HG03432 (cell line): ENCODE data around the gene LYSET.
"Not testable (repeated sequence)": the region's sequence is repeated elsewhere in the genome, so short reads cannot be mapped to it uniquely, and the experiment has no call there.

Experiments used
- ATAC-seq: cut with Tn5 transposase; IDR thresholded peaks from one replicate; pipeline ENCODE4 v1.9.1; 2021; ENCODE audit warnings: mild to moderate bottlenecking, moderate library complexity; ENCODE audit not compliant: unreplicated experiment

Gene LYSET

GRCh38 chr14:93184391-93185348 lies at the start of gene LYSET, which contains the start of gene MOAP1:
Gene LYSET (plus strand): TSS chr14:93185317. CDS start chr14:93185406, 89 bp downstream.
Gene MOAP1 (minus strand): TSS chr14:93184897. CDS start chr14:93184242, 655 bp downstream.
- ATAC-seq, result peak; percentile 87

- no peak for ATAC-seq
Measured at GRCh38 chr14:93135399-93135798, 49.7 kb upstream of the LYSET start.

DNA sequence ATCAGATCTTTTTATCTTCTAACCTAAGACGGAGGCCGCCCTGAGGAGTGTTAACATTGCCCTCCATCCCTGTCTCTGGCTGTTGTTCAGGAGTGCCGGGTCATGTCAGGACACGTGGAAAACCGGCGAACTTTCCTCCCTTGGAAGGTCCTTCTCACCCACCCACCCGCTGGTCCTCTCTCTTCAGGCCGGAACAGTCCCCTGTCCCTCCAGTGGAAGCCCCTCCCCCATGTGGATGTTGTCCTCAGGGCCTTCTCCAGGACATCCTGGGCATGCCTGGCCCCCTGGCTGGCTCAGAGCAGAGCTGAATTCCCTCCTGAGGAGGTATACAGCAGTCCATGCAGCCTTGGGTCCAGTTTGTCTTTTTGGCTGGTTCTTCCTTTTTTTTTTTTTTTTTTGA lies 49.1 kb upstream of the LYSET start:
- ATAC-seq, result no peak

- ATAC-seq, result not testable (repeated sequence)
Measured at GRCh38 chr14:93136508-93136907, 48.6 kb upstream of the LYSET start.

DNA sequence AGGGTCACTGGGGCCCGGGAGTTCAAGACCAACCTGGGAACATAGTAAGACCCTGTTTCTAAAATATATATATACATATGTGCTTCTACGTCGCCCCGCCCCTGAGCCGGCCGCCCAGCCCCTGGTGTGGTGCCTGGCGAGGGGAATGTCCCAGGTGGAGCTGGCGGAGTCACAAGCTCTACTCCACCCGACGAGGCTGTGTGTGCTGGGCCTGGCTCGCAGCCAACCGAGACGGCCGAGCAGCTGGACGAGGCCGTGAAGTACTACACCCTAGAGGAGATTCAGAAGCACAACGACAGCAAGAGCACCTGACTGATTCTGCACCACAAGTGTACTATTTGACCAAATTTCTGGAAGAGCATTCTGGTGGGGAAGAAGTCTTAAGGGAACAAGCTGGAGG lies 47.3 kb upstream of the LYSET start:
- no peak for ATAC-seq

GRCh38 chr14:93142854-93143652 lies 42.1 kb upstream of the LYSET start:
- ATAC-seq, result no peak

DNA sequence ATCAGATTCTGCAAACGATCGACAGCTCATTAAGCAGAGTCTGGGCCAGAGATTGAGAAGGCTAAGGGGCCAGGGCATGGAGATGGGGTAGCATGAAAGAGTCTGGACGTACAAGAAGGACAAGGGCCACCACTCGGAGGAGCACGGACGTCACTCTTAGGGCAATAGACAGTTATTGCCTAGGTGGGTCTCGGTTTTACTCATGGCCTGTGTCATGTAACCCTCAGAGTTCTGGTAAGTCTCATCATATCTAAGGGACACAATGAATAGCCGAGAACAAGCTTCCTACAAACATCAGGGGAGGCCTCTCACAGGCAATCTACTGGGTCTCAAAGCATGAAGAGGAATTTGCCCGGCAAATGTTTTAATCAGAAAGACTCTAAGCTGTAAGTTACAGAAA lies 39.0 kb upstream of the LYSET start:
- no peak for ATAC-seq

DNA sequence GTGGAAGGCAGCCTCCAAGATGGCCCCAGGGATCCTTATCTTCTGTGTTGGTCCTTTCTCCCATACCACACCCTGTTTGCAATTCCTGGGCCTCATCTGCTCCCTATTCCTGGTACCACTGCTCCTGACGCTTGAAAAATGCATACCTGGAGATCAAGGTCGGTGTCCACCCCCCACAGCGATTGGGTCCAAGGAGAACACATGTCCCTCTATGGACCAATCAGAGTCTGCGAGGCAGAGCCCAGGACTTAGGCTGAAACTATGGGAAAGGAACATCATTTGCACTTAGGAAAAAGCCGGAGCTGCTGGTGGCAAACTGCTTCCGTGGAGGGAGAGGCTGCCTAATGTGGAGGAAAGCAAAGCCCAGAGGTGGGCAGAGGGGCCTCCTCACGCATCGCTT lies 36.1 kb upstream of the LYSET start:
- no peak for ATAC-seq

DNA sequence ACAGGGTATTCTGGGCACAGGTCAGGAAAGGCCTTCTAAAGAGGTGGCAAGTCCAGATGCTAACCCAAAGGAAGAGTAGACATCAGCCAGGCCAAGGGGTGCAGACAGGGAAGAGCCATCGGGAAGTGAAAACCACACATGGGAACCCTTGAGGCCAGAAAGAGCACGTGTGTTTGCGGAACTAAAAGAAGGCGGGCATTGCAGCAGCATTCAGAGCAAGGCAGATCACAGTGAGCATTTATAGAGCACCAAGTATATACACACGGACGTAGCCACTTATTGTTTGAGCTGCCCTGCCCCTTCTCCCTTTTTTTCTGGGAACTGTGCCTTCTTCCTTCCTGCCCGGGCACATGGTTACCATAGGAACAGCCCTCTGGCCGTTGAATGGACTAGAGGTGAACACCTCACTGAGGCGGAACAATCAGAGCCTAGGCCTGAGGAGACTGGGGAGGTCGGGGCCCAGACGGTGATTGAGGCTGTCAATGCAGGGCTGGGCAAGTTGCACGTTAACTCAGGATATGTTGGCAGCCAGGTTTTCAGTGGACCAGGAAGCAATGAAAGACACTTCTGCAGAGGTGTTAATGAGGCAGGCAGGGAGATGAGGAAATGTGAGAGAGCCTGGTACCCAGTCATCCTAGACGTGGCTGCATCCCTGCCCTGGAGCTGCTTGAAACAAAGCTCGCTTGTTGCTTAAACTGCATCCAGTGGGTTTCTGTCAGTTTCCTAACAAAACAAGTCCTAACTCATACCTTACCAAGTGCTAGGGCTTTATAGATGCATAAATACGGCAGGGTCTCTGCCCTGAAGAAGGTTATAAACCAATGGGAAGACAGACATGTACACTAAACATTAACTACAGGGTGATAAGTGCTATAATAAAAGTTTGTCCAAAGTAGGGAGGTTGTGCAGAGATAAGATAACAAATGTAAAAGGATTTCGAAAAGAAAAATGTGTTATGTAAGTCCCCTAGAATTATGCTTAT lies 34.6 kb upstream of the LYSET start:
- ATAC-seq, result no peak

GRCh38 chr14:93153121-93153520 lies 32.0 kb upstream of the LYSET start:
- ATAC-seq, result no peak

DNA sequence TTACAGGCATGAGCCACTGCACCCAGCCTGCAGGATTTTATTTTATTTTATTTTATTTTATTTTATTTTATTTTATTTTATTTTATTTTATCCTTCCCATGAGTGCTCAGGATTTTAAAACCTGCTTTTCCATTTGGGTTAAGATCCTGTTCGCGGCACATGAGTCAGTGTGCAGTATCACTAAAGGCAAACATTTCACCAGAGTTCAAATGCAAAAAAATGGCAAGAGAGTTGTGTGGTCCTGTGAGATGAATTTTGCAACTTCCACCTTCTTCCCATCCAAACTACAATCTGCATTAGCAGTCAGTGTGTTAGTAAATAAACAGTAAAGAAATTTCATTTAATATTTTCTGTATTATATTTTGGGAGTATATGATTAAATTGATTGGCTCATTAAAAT lies 29.4 kb upstream of the LYSET start:
- ATAC-seq, result no peak

GRCh38 chr14:93156693-93157369 lies 28.3 kb upstream of the LYSET start:
- no peak for ATAC-seq

GRCh38 chr14:93158349-93158748 lies 26.8 kb upstream of the LYSET start:
- ATAC-seq, result not testable (repeated sequence)

- ATAC-seq, result not testable (repeated sequence)
Measured at GRCh38 chr14:93159625-93160352, 25.3 kb upstream of the LYSET start.

GRCh38 chr14:93160353-93160801 lies 24.7 kb upstream of the LYSET start:
- no peak for ATAC-seq

- no peak for ATAC-seq
Measured at GRCh38 chr14:93161411-93161940, 23.6 kb upstream of the LYSET start.

GRCh38 chr14:93163564-93163963 lies 21.6 kb upstream of the LYSET start:
- ATAC-seq, result no peak

DNA sequence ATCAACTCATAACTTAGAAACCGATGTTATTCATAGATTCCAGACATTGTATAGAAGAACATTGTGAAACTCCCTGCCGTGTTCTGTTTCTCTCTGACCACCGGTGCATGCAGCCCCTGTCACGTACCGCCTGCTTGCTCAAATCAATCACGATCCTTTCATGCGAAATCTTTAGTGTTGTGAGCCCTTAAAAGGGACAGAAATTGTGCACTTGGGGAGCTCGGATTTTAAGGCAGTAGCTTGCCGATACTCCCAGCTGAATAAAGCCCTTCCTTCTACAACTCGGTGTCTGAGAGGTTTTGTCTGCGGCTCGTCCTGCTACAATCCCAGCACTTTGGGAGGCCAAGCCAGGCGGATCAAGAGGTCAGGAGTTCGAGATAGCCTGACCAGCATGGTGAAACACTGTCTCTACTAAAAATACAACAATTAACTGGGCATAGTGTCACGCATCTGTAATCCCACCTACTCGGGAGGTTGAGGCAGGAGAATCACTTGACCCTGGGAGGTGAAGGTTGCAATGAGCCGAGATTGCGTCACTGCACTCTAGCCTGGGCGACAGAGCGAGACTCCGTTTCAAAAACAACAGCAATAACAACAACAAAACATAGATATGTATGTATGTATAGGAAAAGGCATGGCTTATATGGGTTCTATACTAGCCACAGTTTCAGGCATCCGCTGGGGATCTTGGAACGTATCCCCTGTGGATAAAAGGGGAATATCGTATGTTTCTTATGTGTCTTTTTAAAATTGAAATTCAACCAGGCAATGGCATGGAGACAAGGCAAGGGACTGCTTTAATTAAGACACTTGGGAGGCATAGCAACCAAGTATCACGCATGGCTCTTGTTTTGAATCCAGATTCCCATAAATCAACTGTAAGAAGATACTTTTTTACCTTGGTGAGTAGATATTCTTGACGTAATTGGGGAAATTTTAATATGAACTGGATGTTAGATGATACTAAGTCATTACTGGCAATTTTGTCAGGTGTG lies 19.5 kb upstream of the LYSET start:
- ATAC-seq, result not testable (repeated sequence)
